HG03103 (cell line): ENCODE measurements around the gene PTP4A2.
"Not testable (repeated sequence)": the region's sequence is repeated elsewhere in the genome, so short reads cannot be mapped to it uniquely, and the experiment has no call there.

Source experiments
- ATAC-seq: cut with Tn5 transposase; IDR thresholded peaks from one replicate; pipeline ENCODE4 v1.9.1; 2021; ENCODE audit warnings: low read depth; ENCODE audit not compliant: unreplicated experiment

PTP4A2 gene

GRCh38 chr1:31926252-31926651, 11.9 kb downstream of the PTP4A2 start:
- no peak for ATAC-seq

- ATAC-seq, result not testable (repeated sequence)
Observed at GRCh38 chr1:31925824-31926223, 12.3 kb downstream of the PTP4A2 start.

- no peak for ATAC-seq
Observed at GRCh38 chr1:31924839-31925238, 13.3 kb downstream of the PTP4A2 start.

GRCh38 chr1:31923901-31924535, 14.2 kb downstream of the PTP4A2 start:
- no peak for ATAC-seq

- no peak for ATAC-seq
Observed at GRCh38 chr1:31920956-31921355, 17.2 kb downstream of the PTP4A2 start.

- ATAC-seq, result no peak
Observed at GRCh38 chr1:31919591-31919990, 18.6 kb downstream of the PTP4A2 start.

GRCh38 chr1:31915438-31915837, 22.7 kb downstream of the PTP4A2 start:
- ATAC-seq, result no peak

GRCh38 chr1:31913968-31914367, 24.2 kb downstream of the PTP4A2 start:
- no peak for ATAC-seq

- ATAC-seq, result no peak
Observed at GRCh38 chr1:31912839-31913239, 25.3 kb downstream of the PTP4A2 start.

GRCh38 chr1:31911994-31912780, 26.0 kb downstream of the PTP4A2 start:
- ATAC-seq, result no peak

- ATAC-seq, result no peak
Observed at GRCh38 chr1:31910933-31911332, 27.2 kb downstream of the PTP4A2 start.

GRCh38 chr1:31909691-31910090, 28.5 kb downstream of the PTP4A2 start:
- no peak for ATAC-seq

- no peak for ATAC-seq
Observed at GRCh38 chr1:31906557-31906956, 31.6 kb downstream of the PTP4A2 start.

GRCh38 chr1:31905681-31906080, 32.5 kb downstream of the PTP4A2 start:
- no peak for ATAC-seq

GRCh38 chr1:31905093-31905509, 33.1 kb downstream of the PTP4A2 start:
- ATAC-seq, result no peak

- no peak for ATAC-seq
Observed at GRCh38 chr1:31904339-31905092, 33.7 kb downstream of the PTP4A2 start.

- ATAC-seq, result no peak
Observed at GRCh38 chr1:31902510-31902860, 35.7 kb downstream of the PTP4A2 start.

- no peak for ATAC-seq
Observed at GRCh38 chr1:31901838-31902509, 36.2 kb downstream of the PTP4A2 start.

GRCh38 chr1:31900790-31901189, 37.4 kb downstream of the PTP4A2 start:
- no peak for ATAC-seq

- no peak for ATAC-seq
Observed at GRCh38 chr1:31897526-31898100, 40.6 kb downstream of the PTP4A2 start.
